Heart left ventricle (tissue), 16 donors: ENCODE data around the gene DIO3. TPM values are rescaled to one million over a fixed set of nuclear protein-coding genes. Genes with fewer than 3 reads are reported as not detected.

Source experiments
- ATAC-seq, 4 donors: fragments of 200-7000 bp; cut with Tn5 transposase; one replicate each; pipeline ENCODE4 v1.9.1; 2020 to 2022; ENCODE audit warnings: moderate library complexity in 4 of 4, mild to moderate bottlenecking in 3 of 4, moderate number of reproducible peaks in 1 of 4
- DNase-seq, 5 donors: peaks; one replicate each; pipeline ENCODE4 v3.0.0-alpha.2; 2020
- H3K27ac ChIP-seq, 12 donors: fragments of 200-600 bp; sonication (generic) in 4 of 12; one replicate each; pipeline versions ENCODE4 v1.5.0 to v1.8.0; 2016 to 2022; ENCODE audit warnings: mild to moderate bottlenecking in 2 of 12
- H3K27me3 ChIP-seq, 9 donors: fragments of 200-600 bp; sonication (generic) in 2 of 9; one replicate each; pipeline versions ENCODE4 v1.5.1 to v1.8.0; 2016 to 2022; ENCODE audit warnings: mild to moderate bottlenecking in 3 of 9
- H3K36me3 ChIP-seq, 9 donors: fragments of 200-600 bp; sonication (generic) in 2 of 9; one replicate each; pipeline versions ENCODE4 v1.5.0 to v1.8.0; 2018 to 2022; ENCODE audit warnings: mild to moderate bottlenecking in 2 of 9
- H3K4me1 ChIP-seq, 12 donors: fragments of 200-600 bp; sonication (generic) in 4 of 12; one replicate each; pipeline versions ENCODE4 v1.5.0 to v1.8.0; 2016 to 2022; ENCODE audit warnings: mild to moderate bottlenecking in 3 of 12
- H3K4me3 ChIP-seq, 12 donors: fragments of 200-600 bp; sonication (generic) in 4 of 12; one replicate each; pipeline versions ENCODE4 v1.5.0 to v1.8.0; 2017 to 2022; ENCODE audit warnings: mild to moderate bottlenecking in 9 of 12, moderate library complexity in 4 of 12
- H3K9me3 ChIP-seq, 12 donors: fragments of 200-600 bp; sonication (generic) in 4 of 12; one replicate each; pipeline versions ENCODE4 v1.5.0 to v1.8.0; 2016 to 2022; ENCODE audit warnings: mild to moderate bottlenecking in 1 of 12
- CTCF ChIP-seq, 12 donors: fragments of 200-600 bp; sonication (generic) in 4 of 12; IDR thresholded peaks; one replicate each; pipeline versions ENCODE4 v1.5.0 to v1.8.0; 2018 to 2022; ENCODE audit warnings: antibody characterized with exemption in 12 of 12, mild to moderate bottlenecking in 5 of 12
- POLR2A ChIP-seq, 2 donors: fragments of 450-650 bp; IDR thresholded peaks; one replicate each; pipeline ENCODE4 v1.6.1; 2017; ENCODE audit warnings: antibody characterized with exemption in 2 of 2, mild to moderate bottlenecking in 2 of 2, moderate library complexity in 2 of 2
- WGBS, 4 donors: extraction: QIAGEN DNeasy Blood & Tissue Kit in 2 of 4; methylation state at CpG; one replicate each; pipeline versions ENCODE4 v1.1.5 to v1.1.7; 2013 to 2018; 5-methylcytosine and 5-hydroxymethylcytosine counted together
- intact Hi-C, 10 donors: fragments of 100-400 bp; cut with DNase I; formaldehyde crosslinking; loops; one replicate each; pipeline versions ENCODE4 v1.11.1 to v1.14.2; 2022
- polyA plus RNA-seq, 2 donors: library from polyadenylated mRNA; stranded (reverse); fragments of 200-250 nt; gene quantifications; one replicate each; pipeline ENCODE4 v1.2.3, GENCODE V29; 2013
- total RNA-seq, 9 donors: library from RNA; depleted of rRNA in 2 of 9; stranded (reverse); fragments of >200 nt in 2 of 9; fragmentation: NEBNext Ultra II Directional in 3 of 9; extraction: Animal tissue kit (Norgen Biotek cat#: 25700) in 3 of 9; gene quantifications; one replicate each; pipeline versions ENCODE4 v1.1.0 to v1.2.4, GENCODE V29; 2016 to 2023
- donor health status: ischemic (EF 13 %, LVEDD 7.1; RV severe dilation, severe dysfunction).
- donor health status: healthy with polysubstance abuse.
- donor health status: DM: no; HTN: yes; CAD: no.
- donor health status: DM: no; HTN: no; CAD: no.
- donor health status: ischemic (EF 25% LVEDD 6.9; RV normal size, moderate dysfunction).
- donor health status: ischemic (EF 25% LVEDD 5.7; RV mildly dilated, moderate dysfunction).
- donor health status: healthy.
- donor health status: DM: yes; HTN: yes; CAD: no.
- donor health status: ischemic (EF 35%, LVEDD 5.7; RV mildly dilated, moderate dysfunction).
- donor health status: nonischemic (EF 11% LVEDD 7.7; RV severe dilation, severe dysfunction).
- donor health status: DM: yes; HTN: yes; CAD: no.
- donor health status: PGD.
- donor health status: ischemic (EF 29% LVEDD 5.4; RV normal size, mild dysfunction).
- donor health status: nonischemic (EF 23%, LVEDD 6.1; RV moderate dilation, normal function).

The DIO3 gene
- total and polyA plus RNA-seq, 11 donors: 0.12 to 0.48 (median 0.24) TPM; not detected in 6

GRCh38 chr14:101538878-101539277 lies 22.4 kb upstream of the DIO3 start:
- DNase-seq: no peak
- intact Hi-C loops: no loop called here
- Histone ChIP-seq H3K9me3 (peaks cover 0 to 4% (median 0%) of the 10 kb centered on the region in 12 donors), H3K36me3 (no peaks in the 10 kb centered on the region), H3K4me3 (no peak overlapping the region), H3K27me3 (peaks cover 0 to 9% (median 0%) of the 10 kb centered on the region in 9 donors), H3K27ac (no peak overlapping the region), H3K4me1 (peaks cover 0 to 13% (median 0%) of the 10 kb centered on the region in 12 donors)
- ATAC-seq: no peak
- 29 to 54% (median 40%) methylated on average over 4 to 5 of the region's 5 CpGs for WGBS, 4 donors
- TF ChIP-seq CTCF (IDR thresholded peaks at IDR 0.05): no peak
- no peak for TF ChIP-seq POLR2A (IDR thresholded peaks at IDR 0.05)

DNA sequence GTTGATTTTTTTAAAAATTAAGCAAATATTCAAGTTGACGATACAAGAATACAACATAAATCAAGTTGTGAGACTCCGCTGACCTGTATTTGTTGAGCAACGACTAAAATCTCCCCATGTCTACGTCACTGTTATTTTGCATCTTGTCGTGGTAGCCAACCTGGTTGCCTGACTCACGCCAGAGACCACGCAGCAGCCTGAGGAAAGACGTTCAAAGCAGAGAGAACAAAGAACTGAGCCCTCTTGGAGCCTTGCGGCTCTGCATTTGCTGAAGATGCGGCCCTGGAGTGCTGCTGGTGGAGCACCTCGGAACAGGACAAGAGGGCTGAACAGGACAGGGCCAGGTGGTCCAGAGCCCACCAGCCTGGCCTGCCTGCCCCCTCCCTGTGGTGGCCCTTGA lies 21.4 kb upstream of the DIO3 start:
- Histone ChIP-seq H3K4me3 (no peak overlapping the region), H3K27me3 (peaks cover 0 to 9% (median 0%) of the 10 kb centered on the region in 9 donors), H3K4me1 (peaks cover 0 to 9% (median 0%) of the 10 kb centered on the region in 12 donors), H3K27ac (no peak overlapping the region), H3K9me3 (peaks cover 0 to 10% (median 0%) of the 10 kb centered on the region in 12 donors), H3K36me3 (no peaks in the 10 kb centered on the region)
- TF ChIP-seq POLR2A (IDR thresholded peaks at IDR 0.05): no peak
- no peak for TF ChIP-seq CTCF (IDR thresholded peaks at IDR 0.05)
- intact Hi-C loops: no loop called here
- ATAC-seq (no peak), DNase-seq (no peak)
- WGBS, 4 donors: 72 to 80% (median 76%) methylated on average over 11 of the region's 11 CpGs

DNA sequence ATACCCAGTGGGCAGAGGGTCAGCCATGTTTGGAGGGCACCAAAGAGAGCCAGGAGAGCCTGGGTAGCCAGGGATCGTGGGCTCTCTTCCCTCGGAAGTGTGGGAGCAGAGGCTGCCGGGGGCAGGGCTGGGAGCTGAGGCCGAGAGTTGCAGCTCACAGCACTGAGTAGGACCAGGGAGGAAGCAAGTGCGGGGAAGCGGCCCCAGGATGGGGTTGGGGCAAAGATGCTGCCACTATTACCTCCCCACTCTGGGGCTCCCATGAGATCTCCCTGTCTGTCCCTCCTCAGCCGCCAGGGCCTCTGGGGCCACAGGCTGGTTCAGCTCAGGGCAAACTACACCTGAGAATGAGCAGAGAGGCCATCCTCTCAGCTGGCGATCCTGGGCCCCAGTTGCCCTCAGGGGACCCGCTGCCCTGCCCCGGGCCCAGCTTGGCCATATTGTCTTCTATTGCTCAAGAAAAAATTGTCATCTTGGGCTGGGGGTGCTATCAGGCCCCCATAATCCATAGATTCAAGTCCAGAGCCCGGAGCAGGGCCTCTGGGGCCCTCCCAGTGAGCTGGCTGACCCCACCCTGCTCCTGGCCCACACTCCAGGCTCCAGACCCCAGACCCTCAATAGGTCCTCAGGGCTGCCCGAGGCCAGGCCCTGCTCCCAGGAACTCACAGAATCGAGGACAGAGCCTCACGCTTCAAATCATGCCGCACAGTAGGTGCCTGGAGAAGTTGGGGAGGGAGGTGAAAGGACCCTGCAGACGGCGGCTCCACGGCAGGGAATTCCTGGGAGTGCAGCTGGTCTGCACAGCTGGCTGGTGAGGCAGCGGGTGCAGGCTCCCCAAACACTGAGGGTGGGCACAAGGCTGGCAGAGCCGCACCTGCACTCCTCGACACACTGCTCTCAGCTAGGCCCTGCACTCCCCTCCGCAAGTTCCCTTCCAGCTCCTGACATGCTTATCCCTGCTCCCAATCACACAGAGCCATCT lies 20.5 kb upstream of the DIO3 start:
- Histone ChIP-seq H3K4me1 (peaks cover 0 to under 1% (median 0%) of the 10 kb centered on the region in 12 donors), H3K4me3 (no peak overlapping the region), H3K27me3 (peaks cover 0 to 9% (median 0%) of the 10 kb centered on the region in 9 donors), H3K36me3 (no peaks in the 10 kb centered on the region), H3K27ac (no peak overlapping the region), H3K9me3 (peaks cover 0 to 10% (median 0%) of the 10 kb centered on the region in 12 donors)
- DNase-seq (no peak), ATAC-seq (no peak)
- 82 to 87% (median 85%) methylated on average over 17 to 22 of the region's 22 CpGs for WGBS, 4 donors
- TF ChIP-seq CTCF (IDR thresholded peaks at IDR 0.05) (no peak), POLR2A (IDR thresholded peaks at IDR 0.05) (no peak)
- intact Hi-C loops: no loop called here

- H3K36me3 ChIP-seq: no peaks in the 10 kb centered on the region
- H3K4me1 ChIP-seq: no peaks in the 10 kb centered on the region
- H3K27me3 ChIP-seq: peaks cover 0 to 9% (median 0%) of the 10 kb centered on the region in 9 donors
- intact Hi-C loops: no loop called here
- TF ChIP-seq CTCF (IDR thresholded peaks at IDR 0.05): no peak
- ATAC-seq (no peak), DNase-seq (no peak)
- H3K27ac ChIP-seq: no peak overlapping the region
- peaks cover 0 to 10% (median 0%) of the 10 kb centered on the region in 12 donors for H3K9me3 ChIP-seq
- no peak overlapping the region for H3K4me3 ChIP-seq
- WGBS, 4 donors: 67 to 74% (median 71%) methylated on average over 9 of the region's 9 CpGs
Observed at GRCh38 chr14:101542391-101542790, 18.9 kb upstream of the DIO3 start.
